ENCODE data around the gene VSIG8.
"Not testable (repeated sequence)": the region's sequence is repeated elsewhere in the genome, so short reads cannot be mapped to it uniquely, and the experiment has no call there.

VSIG8 gene

DNA sequence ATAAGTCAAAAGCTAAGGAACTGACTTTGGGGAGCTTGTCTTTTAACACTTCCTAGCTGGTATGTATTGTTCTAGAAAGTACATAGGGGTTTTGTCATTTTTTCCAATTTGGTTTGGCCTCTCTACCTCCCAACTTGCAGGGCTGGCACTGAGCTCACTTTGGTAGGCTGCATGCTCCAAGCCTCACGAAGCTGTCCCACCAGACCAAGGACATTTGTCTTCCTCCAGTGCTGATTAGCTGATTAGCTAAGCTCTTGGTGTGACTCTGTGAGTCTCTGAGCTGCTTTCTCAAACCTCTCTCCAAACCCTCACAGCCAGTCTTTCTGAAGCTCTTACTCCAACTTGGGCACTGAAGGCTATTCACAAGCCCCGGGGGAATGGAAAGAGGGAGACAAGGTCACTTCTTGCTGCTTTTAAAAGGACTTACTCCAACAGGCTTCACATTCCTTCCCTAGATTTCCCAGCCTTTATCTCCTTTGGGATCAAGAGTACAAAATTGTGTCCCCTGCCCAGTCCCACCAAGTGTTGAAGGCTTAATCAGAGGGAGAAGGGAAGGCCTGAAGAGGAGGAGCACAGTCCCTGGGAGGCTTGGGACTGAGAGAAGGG lies 38.4 kb upstream of the VSIG8 start:
- CTCF ChIA-PET = interaction anchor here (0.7 to 9.9 kb wide), 3 partner anchors 9 to 38 kb away, joined by 3 to 75 read pairs (median 4); no protein-coding TSS in a partner anchor
- POLR2A ChIA-PET = interaction anchor here (1.2 kb wide), 1 partner anchor 23 kb away, joined by 4 read pairs; no protein-coding TSS in a partner anchor
- TF ChIP-seq, protein P1, sequence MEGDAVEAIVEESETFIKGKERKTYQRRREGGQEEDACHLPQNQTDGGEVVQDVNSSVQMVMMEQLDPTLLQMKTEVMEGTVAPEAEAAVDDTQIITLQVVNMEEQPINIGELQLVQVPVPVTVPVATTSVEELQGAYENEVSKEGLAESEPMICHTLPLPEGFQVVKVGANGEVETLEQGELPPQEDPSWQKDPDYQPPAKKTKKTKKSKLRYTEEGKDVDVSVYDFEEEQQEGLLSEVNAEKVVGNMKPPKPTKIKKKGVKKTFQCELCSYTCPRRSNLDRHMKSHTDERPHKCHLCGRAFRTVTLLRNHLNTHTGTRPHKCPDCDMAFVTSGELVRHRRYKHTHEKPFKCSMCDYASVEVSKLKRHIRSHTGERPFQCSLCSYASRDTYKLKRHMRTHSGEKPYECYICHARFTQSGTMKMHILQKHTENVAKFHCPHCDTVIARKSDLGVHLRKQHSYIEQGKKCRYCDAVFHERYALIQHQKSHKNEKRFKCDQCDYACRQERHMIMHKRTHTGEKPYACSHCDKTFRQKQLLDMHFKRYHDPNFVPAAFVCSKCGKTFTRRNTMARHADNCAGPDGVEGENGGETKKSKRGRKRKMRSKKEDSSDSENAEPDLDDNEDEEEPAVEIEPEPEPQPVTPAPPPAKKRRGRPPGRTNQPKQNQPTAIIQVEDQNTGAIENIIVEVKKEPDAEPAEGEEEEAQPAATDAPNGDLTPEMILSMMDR (IDR thresholded peaks at IDR 0.05; ENCODE audit: control extremely low read depth, extremely low read depth, low read depth, missing control alignments) = no peak
- DNase-seq (ENCODE audit: extremely low spot score) = no peak

DNA sequence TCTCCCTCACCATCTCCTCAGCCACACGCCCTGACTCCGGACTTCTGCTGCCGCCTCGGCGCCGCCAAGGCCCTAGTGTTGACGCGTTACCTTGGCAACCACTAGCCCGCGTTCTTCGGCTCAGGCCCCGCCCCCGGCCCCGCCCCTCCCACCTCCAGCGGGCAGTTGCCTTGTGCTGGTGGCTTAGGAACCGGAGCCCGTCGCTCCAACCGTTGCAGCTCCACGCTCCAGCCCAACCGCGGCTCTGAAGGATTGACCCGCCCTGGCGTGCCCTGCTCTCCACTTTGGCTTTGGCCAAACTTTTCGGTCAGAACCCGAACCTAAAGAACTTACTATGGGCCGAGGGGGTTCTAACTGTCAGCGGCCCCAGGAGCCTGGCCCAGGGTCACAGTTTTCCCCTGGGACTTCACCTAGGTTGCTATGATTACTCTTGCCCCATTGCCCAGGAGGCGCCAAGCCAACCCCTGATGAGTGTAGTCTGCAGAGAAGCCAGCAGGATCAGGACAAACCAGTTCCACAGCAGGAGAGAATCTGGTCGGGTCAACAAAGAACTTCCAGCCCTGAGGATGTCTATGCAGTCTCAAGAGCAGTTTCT lies 37.7 kb upstream of the VSIG8 start, which contains the start of gene CFAP45:
CFAP45 (minus strand) TSS at position 80 of the 595 bp plus-strand sequence; CDS start at position 13, 67 bp downstream.
- TF ChIP-seq, protein P1 (IDR thresholded peaks at IDR 0.05; ENCODE audit: control extremely low read depth, extremely low read depth, low read depth, missing control alignments) = no peak
- ChIA-PET CTCF (interaction anchor here (0.7 to 9.9 kb wide), 3 partner anchors 8 to 39 kb away, joined by 3 to 75 read pairs (median 4); no protein-coding TSS in a partner anchor), POLR2A (interaction anchor here (1.2 kb wide), 1 partner anchor 24 kb away, joined by 4 read pairs; no protein-coding TSS in a partner anchor)
- peak; percentile 37 for DNase-seq (ENCODE audit: extremely low spot score)

DNA sequence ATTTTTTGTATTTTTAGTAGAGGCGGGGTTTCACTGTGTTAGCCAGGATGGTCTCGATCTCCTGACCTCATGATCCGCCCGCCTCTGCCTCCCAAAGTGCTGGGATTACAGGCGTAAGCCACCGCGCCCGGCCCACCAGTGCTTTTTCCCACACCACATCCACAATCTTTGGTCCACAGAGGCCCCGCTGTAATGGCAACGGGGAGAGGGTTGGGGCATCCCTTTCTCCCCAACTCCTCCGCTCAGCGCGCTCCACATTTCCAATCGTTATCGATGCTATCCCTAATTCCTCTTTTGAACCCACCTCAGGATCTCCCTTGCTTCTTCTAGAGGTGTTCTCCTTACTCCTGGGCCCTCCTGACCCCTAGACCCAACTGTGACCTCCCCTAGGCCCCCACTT lies 37.2 kb upstream of the VSIG8 start:
- CTCF ChIA-PET = interaction anchor here (9.9 kb wide), 1 partner anchor 8 kb away, joined by 75 read pairs; no protein-coding TSS in a partner anchor
- DNase-seq (ENCODE audit: extremely low spot score); POLR2A ChIA-PET: not testable (repeated sequence)

DNA sequence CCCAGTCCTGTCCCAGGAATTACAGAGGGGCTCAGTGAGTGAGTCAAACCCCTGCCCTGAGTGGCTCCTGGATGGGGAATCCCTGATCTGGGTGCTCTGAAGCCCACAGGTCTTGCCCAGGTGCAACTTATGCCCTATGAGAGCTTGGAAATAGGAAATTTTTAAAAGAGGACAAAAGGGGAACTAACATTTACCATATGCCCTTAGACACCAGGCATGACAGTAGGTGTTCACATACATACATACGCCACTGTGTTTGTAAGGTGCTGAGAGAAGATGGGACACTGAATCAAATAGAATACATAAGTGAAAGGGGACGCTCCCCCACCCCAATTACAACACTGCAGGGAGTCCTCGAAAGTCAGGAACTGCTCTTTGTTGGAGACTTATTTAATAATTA lies 36.1 kb upstream of the VSIG8 start:
- ChIA-PET POLR2A (no interaction called here), CTCF (no interaction called here)
- TF ChIP-seq, protein P1 (IDR thresholded peaks at IDR 0.05; ENCODE audit: control extremely low read depth, extremely low read depth, low read depth, missing control alignments) = no peak
- no peak for DNase-seq (ENCODE audit: extremely low spot score)

DNA sequence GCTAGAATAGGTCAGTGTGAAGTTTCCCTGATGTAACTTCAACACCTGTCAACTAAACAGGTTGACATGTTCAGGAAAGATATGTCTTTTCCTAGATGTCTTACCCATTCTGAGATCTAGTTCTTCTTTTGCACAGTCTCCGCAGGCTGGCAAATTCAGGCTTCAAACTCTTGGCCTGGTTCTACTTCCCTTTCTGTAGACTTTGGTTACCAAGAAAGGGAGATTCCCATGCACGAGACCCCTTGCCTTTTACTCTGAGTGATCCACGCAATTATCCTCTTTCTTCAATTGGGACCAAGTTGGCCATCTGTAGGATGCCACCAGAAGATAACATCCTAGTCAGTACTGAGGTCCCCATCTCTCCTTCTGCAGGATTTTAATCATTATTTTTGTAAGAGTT lies 35.5 kb upstream of the VSIG8 start:
- DNase-seq (ENCODE audit: extremely low spot score) = no peak
- POLR2A ChIA-PET = no interaction called here
- TF ChIP-seq, protein P1 (IDR thresholded peaks at IDR 0.05; ENCODE audit: control extremely low read depth, extremely low read depth, low read depth, missing control alignments) = no peak
- CTCF ChIA-PET = interaction anchor here (14.2 kb wide), 1 partner anchor 97 kb away, joined by 302 read pairs; the partner anchor contains the start of gene FCRL6

DNA sequence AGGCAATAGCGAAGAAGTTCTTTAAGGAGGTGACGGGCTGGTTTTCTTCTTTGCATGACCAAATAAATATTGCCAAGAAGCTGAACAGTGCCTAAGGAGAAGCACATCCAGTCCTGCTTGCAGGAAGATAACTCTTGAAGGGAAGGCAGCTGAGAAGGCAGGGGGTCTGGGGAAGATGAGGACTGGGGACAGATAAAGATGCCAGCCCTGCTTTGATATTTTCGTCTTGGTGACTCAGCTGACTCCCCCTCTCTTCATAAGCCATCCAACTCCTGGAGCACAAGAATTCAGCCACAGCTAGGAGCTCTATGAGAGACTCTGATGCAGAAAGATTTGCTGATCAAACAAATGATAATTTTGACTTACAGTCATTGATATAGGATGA lies 34.1 kb upstream of the VSIG8 start:
- ChIA-PET CTCF (interaction anchor here (1.1 to 14.2 kb wide), 3 partner anchors 95 to 182 kb away, joined by 4 to 302 read pairs (median 4); partner anchors contain the start of gene FCRL6), POLR2A (no interaction called here)
- DNase-seq (ENCODE audit: extremely low spot score) = no peak
- TF ChIP-seq, protein P1 (IDR thresholded peaks at IDR 0.05; ENCODE audit: control extremely low read depth, extremely low read depth, low read depth, missing control alignments) = no peak
